GM15510 (cell line): ENCODE results near the gene LCOR.

Experiments used
- POLR2A ChIP-seq: IDR thresholded peaks from 3 replicates; pipeline ENCODE4 v1.6.1; 2011; ENCODE audit warnings: borderline replicate concordance; ENCODE audit not compliant: insufficient read length; ENCODE audit errors: extremely low read depth

Gene LCOR

GRCh38 chr10:96947036-96947435 lies 114.9 kb downstream of the LCOR start:
- TF ChIP-seq POLR2A: no peak

GRCh38 chr10:96949039-96949683 lies 117.1 kb downstream of the LCOR start:
- TF ChIP-seq POLR2A: no peak

- TF ChIP-seq POLR2A: no peak
These were observed 119.9 kb downstream of the LCOR start for GRCh38 chr10:96951954-96952353.

- TF ChIP-seq POLR2A: no peak
These were observed 123.7 kb downstream of the LCOR start for GRCh38 chr10:96955794-96956193.

- TF ChIP-seq POLR2A: no peak
These were observed 126.0 kb downstream of the LCOR start for GRCh38 chr10:96958071-96958470.

GRCh38 chr10:96959733-96960132 lies 127.6 kb downstream of the LCOR start:
- no peak for TF ChIP-seq POLR2A

- TF ChIP-seq POLR2A: no peak
These were observed 128.8 kb downstream of the LCOR start for GRCh38 chr10:96960872-96961271.

GRCh38 chr10:96964131-96964530 lies 132.0 kb downstream of the LCOR start:
- no peak for TF ChIP-seq POLR2A

GRCh38 chr10:96967847-96968246 lies 135.7 kb downstream of the LCOR start:
- TF ChIP-seq POLR2A: no peak

- no peak for TF ChIP-seq POLR2A
These were observed 136.8 kb downstream of the LCOR start for GRCh38 chr10:96968682-96969423.

GRCh38 chr10:96971324-96971723 lies 139.2 kb downstream of the LCOR start:
- no peak for TF ChIP-seq POLR2A

GRCh38 chr10:96972264-96972663 lies 140.2 kb downstream of the LCOR start:
- TF ChIP-seq POLR2A: no peak

GRCh38 chr10:96973809-96974747 lies 142.0 kb downstream of the LCOR start:
- no peak for TF ChIP-seq POLR2A

GRCh38 chr10:96975136-96975535 lies 143.0 kb downstream of the LCOR start:
- TF ChIP-seq POLR2A: no peak

GRCh38 chr10:96978621-96979154 lies 146.6 kb downstream of the LCOR start:
- TF ChIP-seq POLR2A: no peak
